ENCODE measurements around the gene INF2. TPM values are rescaled to one million over a fixed set of nuclear protein-coding genes. Genes with fewer than 3 reads are reported as not detected.

Gene INF2
- total RNA-seq, 6 donors from 2014 or later, result 65.2 to 259 (median 131) TPM

DNA sequence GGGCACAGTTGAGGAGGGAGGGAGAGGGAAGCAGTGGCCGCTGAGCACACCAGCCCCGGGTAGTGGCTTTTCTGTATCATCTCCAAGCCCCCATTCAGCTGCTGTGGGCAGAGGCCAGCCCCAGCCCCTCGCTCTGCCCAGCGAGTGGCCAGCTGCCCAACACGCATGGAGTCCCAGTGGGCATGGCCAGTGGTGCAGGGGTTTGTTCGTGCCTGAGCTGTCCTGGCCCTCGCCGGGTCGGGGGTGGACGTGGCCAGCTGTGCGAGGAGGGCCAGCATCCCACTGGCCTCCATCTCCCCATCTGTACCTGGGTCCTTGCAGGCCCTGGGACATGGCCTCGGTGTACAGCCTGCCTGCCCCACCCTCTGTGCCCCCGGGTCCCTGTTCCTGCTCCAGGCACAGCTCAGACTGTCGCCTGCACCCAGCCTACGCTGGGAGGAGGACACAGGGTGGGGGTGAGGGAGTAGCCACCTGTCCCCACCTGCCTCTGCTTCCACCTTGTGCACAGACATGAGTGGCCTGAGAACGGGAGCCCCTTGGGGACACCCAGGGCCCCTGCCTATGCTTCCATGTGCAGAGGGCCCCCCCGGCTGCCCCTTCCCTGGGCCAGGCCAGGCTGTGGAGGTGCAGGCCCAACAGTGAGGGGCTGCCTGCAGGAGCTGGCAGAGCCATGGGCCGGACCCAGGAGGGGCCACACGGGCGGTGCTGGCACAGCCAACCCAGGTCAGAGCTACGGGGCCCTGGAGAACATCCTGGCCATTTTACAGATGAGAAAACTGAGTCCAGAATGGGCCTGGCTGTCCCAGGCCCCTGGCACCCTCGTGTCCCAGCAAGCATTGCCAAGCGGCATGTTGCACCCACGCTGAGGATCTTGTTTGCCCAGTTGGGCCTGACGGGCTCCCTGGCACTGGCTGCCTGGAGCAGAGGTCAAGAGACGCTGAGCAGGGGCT is 4.3 kb downstream of the INF2 start:
- DNase-seq (peak in 1 of 2 donors; percentile 80), ATAC-seq (ENCODE audit: low FRiP score in 2 of 2) (no peak)
- WGBS, 2 donors, result 80 to 87% methylated on average over 2 to 19 of the region's 26 CpGs
- H3K4me3 ChIP-seq, result no peak overlapping the region
- no peaks in the 10 kb centered on the region for H3K27me3 ChIP-seq
- H3K27ac ChIP-seq, result peak overlapping the region; percentile 62 to 88 (median 76)
- TF ChIP-seq EP300 (IDR thresholded peaks at IDR 0.05) (no peak), POLR2AphosphoS5 (IDR thresholded peaks at IDR 0.05) (no peak), POLR2A (IDR thresholded peaks at IDR 0.05) (no peak)
- TF ChIP-seq, protein P1, sequence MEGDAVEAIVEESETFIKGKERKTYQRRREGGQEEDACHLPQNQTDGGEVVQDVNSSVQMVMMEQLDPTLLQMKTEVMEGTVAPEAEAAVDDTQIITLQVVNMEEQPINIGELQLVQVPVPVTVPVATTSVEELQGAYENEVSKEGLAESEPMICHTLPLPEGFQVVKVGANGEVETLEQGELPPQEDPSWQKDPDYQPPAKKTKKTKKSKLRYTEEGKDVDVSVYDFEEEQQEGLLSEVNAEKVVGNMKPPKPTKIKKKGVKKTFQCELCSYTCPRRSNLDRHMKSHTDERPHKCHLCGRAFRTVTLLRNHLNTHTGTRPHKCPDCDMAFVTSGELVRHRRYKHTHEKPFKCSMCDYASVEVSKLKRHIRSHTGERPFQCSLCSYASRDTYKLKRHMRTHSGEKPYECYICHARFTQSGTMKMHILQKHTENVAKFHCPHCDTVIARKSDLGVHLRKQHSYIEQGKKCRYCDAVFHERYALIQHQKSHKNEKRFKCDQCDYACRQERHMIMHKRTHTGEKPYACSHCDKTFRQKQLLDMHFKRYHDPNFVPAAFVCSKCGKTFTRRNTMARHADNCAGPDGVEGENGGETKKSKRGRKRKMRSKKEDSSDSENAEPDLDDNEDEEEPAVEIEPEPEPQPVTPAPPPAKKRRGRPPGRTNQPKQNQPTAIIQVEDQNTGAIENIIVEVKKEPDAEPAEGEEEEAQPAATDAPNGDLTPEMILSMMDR (IDR thresholded peaks at IDR 0.05), result no peak
- H3K9me3 ChIP-seq, result no peaks in the 10 kb centered on the region
- peaks cover 80 to 97% (median 87%) of the 10 kb centered on the region in 4 donors for H3K4me1 ChIP-seq
- H3K36me3 ChIP-seq, result peaks cover 0 to 22% (median 7%) of the 10 kb centered on the region in 4 donors

DNA sequence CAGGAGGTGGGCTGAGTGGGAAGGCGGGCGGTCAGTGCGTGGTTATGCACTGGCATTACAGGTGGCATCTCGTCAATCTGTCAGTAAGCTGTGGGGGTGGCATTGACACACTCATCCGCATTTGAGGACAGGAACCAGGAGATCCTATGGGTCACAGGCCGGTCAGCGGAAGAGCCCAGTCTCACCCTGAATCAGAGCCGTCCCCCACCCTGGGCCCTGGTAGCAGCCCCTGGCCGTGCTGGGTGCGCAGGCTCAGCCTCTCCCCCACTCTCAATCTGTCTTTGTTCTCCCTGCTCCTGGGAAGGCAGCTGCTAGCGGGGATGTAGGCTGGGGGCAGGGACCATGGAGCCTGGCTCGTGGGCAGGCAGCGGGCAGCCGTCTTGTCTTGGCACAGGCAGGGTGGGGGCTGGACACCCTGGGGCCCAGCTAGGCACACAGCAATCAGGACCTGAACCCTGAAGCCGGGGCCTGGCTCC is 5.1 kb downstream of the INF2 start:
- DNase-seq (peak in 1 of 2 donors; percentile 61), ATAC-seq (ENCODE audit: low FRiP score in 2 of 2) (no peak)
- Histone ChIP-seq H3K27me3 (no peaks in the 10 kb centered on the region), H3K36me3 (peaks cover 0 to 22% (median 7%) of the 10 kb centered on the region in 4 donors), H3K4me1 (peaks cover 82 to 99% (median 89%) of the 10 kb centered on the region in 4 donors), H3K9me3 (no peaks in the 10 kb centered on the region), H3K4me3 (no peak overlapping the region), H3K27ac (peak overlapping the region; percentile 62 to 88 (median 76))
- 68% methylated on average over 11 of the region's 15 CpGs; no CpG with 5 or more reads in 1 of the 2 donors for WGBS, 2 donors
- TF ChIP-seq POLR2AphosphoS5 (IDR thresholded peaks at IDR 0.05) (no peak), POLR2A (IDR thresholded peaks at IDR 0.05) (no peak), EP300 (IDR thresholded peaks at IDR 0.05) (no peak)
- TF ChIP-seq, protein P1 (IDR thresholded peaks at IDR 0.05), result no peak

DNA sequence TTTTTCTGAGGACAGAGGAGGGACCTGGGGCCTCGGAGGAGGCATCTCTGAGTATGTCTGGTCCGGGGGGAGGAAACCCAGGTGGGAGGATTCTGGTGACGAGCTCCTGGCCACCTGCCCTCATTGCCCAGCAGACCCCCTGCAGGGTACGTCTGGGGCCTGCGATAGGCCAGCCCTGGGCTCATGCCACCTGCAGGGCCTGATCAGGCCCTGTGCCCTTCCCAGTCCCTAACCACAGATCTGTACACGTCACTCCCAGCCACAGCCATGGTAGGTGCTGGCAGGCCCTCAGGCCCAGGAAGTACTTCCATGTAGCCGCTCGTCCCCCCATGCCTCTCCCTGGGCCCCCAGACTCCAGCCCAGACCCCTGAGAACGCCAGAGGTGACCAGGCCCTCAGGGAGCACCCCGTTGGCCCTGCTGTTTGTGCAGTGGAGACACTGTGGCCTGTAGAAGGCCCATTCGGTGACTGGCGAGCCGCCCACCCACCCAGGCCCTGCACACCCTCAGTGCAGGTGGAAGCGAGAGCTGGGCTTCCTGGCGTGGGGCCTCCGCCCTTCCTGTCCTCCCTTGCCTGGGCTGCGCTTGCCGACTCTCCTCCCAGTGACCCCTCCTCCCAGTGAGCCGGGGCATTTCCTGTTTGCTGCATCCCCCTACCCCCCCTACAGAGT is 5.7 kb downstream of the INF2 start:
- Histone ChIP-seq H3K27ac (peak overlapping the region; percentile 62 to 88 (median 76)), H3K9me3 (no peaks in the 10 kb centered on the region), H3K27me3 (no peaks in the 10 kb centered on the region), H3K4me3 (no peak overlapping the region), H3K36me3 (peaks cover 0 to 22% (median 7%) of the 10 kb centered on the region in 4 donors), H3K4me1 (peaks cover 85 to 100% (median 92%) of the 10 kb centered on the region in 4 donors)
- DNase-seq (peak in 1 of 2 donors; percentile 83), ATAC-seq (ENCODE audit: low FRiP score in 2 of 2) (no peak)
- TF ChIP-seq, protein P1 (IDR thresholded peaks at IDR 0.05), result no peak
- no peak for TF ChIP-seq POLR2A (IDR thresholded peaks at IDR 0.05)
- no peak for TF ChIP-seq POLR2AphosphoS5 (IDR thresholded peaks at IDR 0.05)
- TF ChIP-seq EP300 (IDR thresholded peaks at IDR 0.05), result no peak
- 47 to 56% methylated on average over 7 to 8 of the region's 19 CpGs for WGBS, 2 donors

GRCh38 chr14:104695660-104696000 is 6.2 kb downstream of the INF2 start:
- no peak for TF ChIP-seq EP300 (IDR thresholded peaks at IDR 0.05)
- TF ChIP-seq, protein P1 (IDR thresholded peaks at IDR 0.05), result peak in 3 of 6 experiments; percentile 10 to 46 (median 24)
- Histone ChIP-seq H3K27me3 (no peaks in the 10 kb centered on the region), H3K36me3 (peaks cover 0 to 22% (median 7%) of the 10 kb centered on the region in 4 donors), H3K4me1 (peaks cover 80 to 98% (median 88%) of the 10 kb centered on the region in 4 donors), H3K4me3 (no peak overlapping the region), H3K27ac (peak overlapping the region; percentile 62 to 88 (median 76)), H3K9me3 (no peaks in the 10 kb centered on the region)
- 39 to 45% methylated on average over 6 of the region's 6 CpGs for WGBS, 2 donors
- DNase-seq (peak in 1 of 2 donors; percentile 59), ATAC-seq (ENCODE audit: low FRiP score in 2 of 2) (no peak)

All from upper lobe of left lung (tissue), 6 donors.